T1000 (cell line): Measurements from ENCODE around the gene SLC25A42.

ENCODE experiments used
- DNase-seq: peaks from one replicate; lab custom pipeline; 2025; ENCODE audit warnings: mixed read lengths; lab: John Stamatoyannopoulos, UW

SLC25A42 gene

GRCh38 chr19:19051478-19052213, 12.1 kb upstream of the SLC25A42 start:
- DNase-seq: no peak

GRCh38 chr19:19052921-19053320, 10.9 kb upstream of the SLC25A42 start:
- no peak for DNase-seq

GRCh38 chr19:19053508-19054314, 10.1 kb upstream of the SLC25A42 start:
- no peak for DNase-seq

- no peak for DNase-seq
Observed at GRCh38 chr19:19054315-19054938, 9.4 kb upstream of the SLC25A42 start.

GRCh38 chr19:19054939-19055440, 8.8 kb upstream of the SLC25A42 start:
- DNase-seq: no peak

GRCh38 chr19:19055701-19056100, 8.1 kb upstream of the SLC25A42 start:
- no peak for DNase-seq

- no peak for DNase-seq
Observed at GRCh38 chr19:19056636-19057275, 7.0 kb upstream of the SLC25A42 start.

- no peak for DNase-seq
Observed at GRCh38 chr19:19057317-19057716, 6.5 kb upstream of the SLC25A42 start.

GRCh38 chr19:19057720-19058119, 6.1 kb upstream of the SLC25A42 start:
- no peak for DNase-seq

- DNase-seq: no peak
Observed at GRCh38 chr19:19059018-19059836, 4.6 kb upstream of the SLC25A42 start.

GRCh38 chr19:19059837-19060611, 3.8 kb upstream of the SLC25A42 start:
- no peak for DNase-seq

GRCh38 chr19:19061506-19061905, 2.3 kb upstream of the SLC25A42 start:
- DNase-seq: no peak

- DNase-seq: peak; percentile 16
Observed at GRCh38 chr19:19062454-19063182, 1.2 kb upstream of the SLC25A42 start.

GRCh38 chr19:19064098-19064722, 416 bp downstream of the SLC25A42 start:
- no peak for DNase-seq

- no peak for DNase-seq
Observed at GRCh38 chr19:19064811-19065745, 1.3 kb downstream of the SLC25A42 start.

GRCh38 chr19:19067276-19068072, 3.7 kb downstream of the SLC25A42 start:
- no peak for DNase-seq
